Panc1 (cell line): Measurements from ENCODE around the gene THOC7.

Experiments
- REST ChIP-seq, 2 experiments: IDR thresholded peaks; 2 replicates each; pipeline ENCODE4 v1.6.1; 2011 to 2012; ENCODE audit warnings: low read depth in 2 of 2, control low read depth in 1 of 2, low read length in 1 of 2, mild to moderate bottlenecking in 1 of 2, moderate library complexity in 1 of 2; ENCODE audit not compliant: insufficient read depth in 1 of 2
- TF ChIP-seq, protein P1 (sequence below): fragments of 450-650 bp; IDR thresholded peaks from 2 replicates; pipeline ENCODE4 v1.5.1; 2017; ENCODE audit warnings: mild to moderate bottlenecking

- TF ChIP-seq, protein P1, sequence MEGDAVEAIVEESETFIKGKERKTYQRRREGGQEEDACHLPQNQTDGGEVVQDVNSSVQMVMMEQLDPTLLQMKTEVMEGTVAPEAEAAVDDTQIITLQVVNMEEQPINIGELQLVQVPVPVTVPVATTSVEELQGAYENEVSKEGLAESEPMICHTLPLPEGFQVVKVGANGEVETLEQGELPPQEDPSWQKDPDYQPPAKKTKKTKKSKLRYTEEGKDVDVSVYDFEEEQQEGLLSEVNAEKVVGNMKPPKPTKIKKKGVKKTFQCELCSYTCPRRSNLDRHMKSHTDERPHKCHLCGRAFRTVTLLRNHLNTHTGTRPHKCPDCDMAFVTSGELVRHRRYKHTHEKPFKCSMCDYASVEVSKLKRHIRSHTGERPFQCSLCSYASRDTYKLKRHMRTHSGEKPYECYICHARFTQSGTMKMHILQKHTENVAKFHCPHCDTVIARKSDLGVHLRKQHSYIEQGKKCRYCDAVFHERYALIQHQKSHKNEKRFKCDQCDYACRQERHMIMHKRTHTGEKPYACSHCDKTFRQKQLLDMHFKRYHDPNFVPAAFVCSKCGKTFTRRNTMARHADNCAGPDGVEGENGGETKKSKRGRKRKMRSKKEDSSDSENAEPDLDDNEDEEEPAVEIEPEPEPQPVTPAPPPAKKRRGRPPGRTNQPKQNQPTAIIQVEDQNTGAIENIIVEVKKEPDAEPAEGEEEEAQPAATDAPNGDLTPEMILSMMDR, result no peak
- no peak for TF ChIP-seq REST (IDR thresholded peaks at IDR 0.05; ENCODE audit: insufficient read depth in 1 of 2, low read depth in 2 of 2, low read length in 1 of 2)
Observed at GRCh38 chr3:63909431-63909830, 45.8 kb upstream of the THOC7 start.
